Stimulated activated CD8-positive, alpha-beta memory T cell treated with anti-CD3 and anti-CD28 coated beads, Interleukin-2, amount 100 ng/mL, for 1 hour (primary cell): ENCODE results near the gene LRP6.
"Not testable (repeated sequence)": the region's sequence is repeated elsewhere in the genome, so short reads cannot be mapped to it uniquely, and the experiment has no call there.

Source experiments
- DNase-seq, 2 donors: peaks; one replicate each; pipeline ENCODE4 v3.0.0-alpha.2; 2020; ENCODE audit warnings: low read depth in 2 of 2

The LRP6 gene

DNA sequence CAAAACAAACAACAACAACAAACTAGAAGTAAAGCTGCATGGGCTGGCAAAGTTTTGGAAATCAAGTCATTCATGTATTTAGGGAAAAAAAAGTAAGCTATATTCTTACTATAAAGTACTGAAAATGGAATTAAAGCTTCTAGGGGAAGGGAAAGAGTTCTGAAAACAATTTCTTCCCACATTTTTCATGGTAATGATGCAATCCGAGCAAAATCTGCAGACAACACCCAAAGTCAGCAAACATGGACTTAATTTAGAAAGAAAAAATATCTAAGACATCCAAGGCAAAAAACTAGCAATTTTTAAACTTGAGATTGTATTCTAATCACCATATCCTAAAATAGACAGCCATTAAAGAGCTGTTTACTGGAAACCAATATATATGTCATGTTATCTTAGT is 86.3 kb downstream of the LRP6 start:
- no peak for DNase-seq

DNA sequence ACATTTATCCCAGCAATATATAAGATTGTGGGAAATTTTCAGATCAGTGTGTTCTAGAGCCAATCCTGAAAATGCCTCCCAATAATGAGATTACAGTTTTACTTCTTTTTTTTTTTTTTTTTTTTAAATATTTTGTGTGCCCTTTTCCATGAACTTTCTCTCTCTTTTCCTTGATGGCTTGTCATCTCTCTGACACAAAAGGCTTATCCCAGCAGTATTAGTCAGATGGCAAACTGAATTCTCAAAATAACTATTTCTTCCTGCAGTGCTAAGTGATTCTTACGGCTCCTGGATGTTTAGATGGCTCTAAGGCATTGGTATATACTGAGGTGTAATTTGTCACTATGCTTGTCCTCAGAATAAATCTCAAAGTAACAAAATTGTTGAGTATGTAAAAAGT is 86.7 kb downstream of the LRP6 start:
- no peak for DNase-seq

DNA sequence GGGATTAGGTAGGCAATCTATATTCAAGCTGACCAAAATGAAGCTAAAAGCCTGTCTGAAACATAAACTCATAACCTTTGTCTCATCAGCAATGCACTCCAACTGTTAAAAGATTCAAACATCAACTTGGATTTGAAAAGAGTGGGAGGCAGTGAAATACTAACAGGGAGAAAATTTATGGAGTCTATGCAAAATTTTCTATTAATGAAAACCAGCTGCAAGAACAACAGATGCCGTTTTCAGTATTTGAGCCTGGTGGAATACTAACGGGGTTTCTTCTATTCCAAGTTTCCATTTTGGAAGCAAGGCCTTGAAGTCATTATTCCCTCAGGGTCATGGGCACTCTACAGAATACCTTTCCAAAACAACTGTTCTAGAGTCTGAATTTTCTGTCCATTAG is 88.3 kb downstream of the LRP6 start:
- DNase-seq: no peak

DNA sequence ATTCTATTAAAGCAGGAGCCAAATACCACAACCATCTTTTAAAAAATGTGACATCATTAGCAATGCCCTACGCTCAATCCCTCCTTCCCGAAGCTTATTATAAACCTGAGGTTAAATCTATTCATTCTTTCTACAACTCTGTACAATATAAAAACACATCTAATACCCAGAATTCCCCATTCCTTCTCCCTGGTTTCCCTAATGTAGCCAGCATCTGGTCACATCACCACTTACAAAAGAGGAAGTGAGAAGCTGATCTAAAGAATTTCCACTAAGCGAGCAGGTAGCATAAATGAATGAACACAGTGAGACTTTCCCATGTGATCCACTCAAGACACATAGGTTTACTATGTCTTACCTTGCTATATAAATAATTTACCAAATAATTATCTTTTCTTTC is 90.4 kb downstream of the LRP6 start:
- DNase-seq: no peak

DNA sequence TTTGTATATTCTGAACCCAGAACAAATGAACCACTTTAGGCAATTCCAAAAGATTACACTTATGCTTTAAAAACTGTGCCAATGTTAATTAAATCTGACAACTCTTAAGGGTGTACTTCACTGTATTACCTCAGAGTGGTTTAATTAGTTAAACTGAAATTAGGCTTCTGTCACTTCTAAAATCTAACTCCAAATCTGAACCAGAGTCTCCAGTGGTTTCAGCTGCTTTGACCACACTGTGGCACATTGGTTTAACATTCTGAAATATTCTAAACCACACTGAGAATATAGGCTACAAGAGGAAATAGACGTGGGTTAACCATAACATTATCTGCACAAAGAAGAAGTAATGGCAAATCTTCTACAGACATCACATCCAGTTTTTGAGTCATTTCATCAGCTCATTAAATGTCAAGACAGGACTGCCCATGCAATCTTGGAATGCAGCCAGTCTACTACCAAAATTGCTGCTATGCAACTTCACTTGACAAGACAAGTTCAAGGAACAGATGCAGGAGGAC is 94.8 kb downstream of the LRP6 start:
- DNase-seq: no peak

DNA sequence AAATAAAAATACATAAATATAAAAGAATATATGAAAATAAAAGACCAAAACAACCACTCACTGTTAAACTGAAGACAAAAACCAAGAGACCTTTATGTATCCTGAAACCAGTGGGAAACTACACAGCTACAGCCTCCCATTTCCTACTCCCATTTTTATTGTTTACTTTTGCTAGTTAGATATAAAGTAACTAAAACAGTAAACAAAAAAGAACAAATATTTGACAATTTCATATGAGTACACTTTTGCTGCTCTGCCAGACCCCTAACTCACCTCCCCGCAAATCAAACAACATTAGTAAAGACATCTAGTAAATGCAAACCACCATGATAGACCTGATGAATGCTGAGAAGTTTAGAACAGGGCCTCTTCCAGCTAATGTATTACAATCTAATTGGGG is 99.0 kb downstream of the LRP6 start:
- no peak for DNase-seq

DNA sequence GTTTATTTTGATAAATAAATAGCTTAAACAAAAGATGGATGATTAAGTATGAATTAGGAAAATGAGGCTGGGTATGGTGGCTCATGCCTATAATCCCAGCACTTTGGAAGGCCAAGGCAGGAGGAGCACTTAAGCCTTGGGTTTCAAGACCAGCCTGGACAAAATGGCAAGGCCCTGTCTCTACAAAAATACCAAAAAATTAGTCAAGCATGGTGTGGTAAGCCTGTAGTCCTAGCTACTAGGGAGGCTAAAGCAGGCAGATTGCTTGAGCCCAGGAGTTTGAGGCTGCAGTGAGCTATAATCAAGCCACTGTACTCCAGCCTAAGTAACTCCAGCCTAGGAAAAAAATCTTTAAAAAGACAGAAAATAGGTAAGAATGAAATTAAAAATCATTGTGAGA is 100.1 kb downstream of the LRP6 start:
- DNase-seq: no peak

DNA sequence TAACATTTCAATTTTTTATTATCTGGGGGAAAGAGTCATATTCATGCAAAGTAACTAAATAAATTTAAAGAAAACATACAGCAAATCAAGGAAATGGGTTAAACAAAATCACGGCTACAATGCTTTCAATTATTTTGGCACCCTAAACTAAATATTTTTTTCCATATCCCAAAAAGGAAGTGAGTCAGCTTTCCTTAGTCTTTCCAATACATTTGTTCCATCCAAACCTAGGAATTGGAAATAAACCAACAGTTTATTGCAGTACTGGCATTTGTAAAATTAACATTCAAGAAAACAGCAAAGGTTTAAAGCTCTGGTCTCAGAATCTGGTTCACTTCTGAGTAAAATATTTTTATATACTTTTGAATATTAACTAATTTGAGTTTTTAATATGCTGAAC is 106.9 kb downstream of the LRP6 start:
- no peak for DNase-seq

DNA sequence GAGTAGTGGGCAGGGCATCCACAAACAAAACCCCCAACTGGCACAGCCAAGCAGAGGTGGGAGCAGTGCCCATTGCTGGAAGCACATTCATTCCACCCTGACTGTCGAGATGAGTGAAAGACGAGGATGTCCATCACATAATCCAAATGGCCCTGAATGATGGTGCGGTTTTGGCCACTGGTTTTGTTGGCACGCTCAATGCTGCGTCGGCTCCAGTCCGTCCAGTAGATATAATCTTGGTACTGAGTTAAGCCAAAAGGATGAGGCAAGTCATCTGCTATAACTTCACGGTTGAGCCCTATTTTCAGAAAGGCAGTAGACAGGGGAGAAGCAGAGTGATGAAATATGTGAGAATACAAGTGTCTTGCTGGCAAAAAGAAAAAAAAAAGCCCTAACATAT is 108.0 kb downstream of the LRP6 start:
- DNase-seq: no peak

DNA sequence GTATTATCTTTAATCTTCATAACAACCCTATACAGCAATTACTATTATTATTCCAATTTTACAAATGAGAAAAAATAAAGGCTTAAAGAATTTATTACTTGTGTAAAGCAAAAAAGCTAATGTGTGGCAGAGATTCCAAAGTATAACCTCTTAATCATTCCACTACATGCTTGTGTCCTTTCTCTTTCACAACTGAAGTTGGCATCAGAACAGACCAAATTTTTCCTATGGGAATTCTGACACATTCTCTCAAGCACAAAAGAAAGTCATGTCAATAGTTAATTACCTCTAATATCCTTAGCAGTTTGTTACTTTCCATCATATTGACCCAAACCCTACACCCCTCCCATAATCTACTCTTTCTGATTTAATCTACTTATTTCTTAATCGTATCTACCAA is 109.4 kb downstream of the LRP6 start:
- no peak for DNase-seq

DNA sequence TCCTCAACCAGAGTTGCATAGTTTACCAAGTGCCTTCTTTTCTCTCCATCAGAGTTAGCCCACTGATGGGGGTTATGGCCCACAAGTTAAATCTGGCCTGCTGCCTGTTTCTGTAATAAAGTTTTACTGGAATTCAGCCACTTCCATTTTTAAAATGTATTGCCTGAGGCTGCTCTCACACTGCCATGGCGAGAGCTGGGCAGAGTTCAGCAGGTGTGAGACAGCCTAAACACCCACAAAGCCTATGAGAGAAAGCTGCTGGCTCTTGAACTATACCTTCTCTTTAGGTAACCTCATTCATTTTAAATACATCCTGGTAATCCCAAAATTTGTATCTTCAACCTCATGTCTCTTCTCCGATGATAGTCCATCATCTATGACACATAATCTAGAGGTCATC is 110.0 kb downstream of the LRP6 start:
- no peak for DNase-seq

DNA sequence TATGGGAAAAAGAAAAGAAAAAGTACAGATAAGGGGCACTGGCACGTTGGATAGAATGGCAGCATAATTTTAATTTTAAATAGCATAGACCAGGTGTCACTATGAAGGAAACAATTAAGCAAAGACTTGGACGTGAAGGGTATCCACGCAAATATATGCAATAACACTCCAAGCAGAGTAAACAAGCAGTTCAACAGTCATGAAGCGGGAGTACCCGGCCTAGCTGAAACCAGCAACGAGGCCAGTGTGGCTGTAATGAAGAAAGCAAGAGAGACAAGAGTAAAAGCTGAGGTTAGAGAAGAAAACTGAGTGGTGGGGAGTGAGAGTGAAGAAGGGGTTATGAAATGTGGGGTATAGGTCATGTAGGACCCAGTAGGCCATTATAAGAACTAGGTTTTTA is 110.7 kb downstream of the LRP6 start:
- DNase-seq: no peak

DNA sequence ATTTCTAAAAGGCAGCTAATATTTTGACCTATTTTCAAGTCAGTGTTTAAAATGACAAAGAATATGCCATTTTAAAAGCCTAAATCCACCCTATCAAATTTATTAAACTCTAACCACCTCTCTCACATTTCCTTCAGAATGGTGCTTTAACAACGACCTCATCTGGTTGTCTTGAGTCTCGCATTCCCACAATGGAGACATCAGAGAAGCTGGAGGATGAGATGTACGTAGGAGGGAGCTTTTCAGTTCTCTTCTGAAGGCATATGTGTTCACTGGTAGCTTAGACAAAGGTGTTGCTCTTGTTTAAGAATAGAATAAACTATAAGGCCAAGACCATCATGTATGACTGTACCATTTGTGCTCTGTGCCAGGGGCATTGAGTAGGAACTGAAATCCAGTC is 113.2 kb downstream of the LRP6 start:
- DNase-seq: no peak

DNA sequence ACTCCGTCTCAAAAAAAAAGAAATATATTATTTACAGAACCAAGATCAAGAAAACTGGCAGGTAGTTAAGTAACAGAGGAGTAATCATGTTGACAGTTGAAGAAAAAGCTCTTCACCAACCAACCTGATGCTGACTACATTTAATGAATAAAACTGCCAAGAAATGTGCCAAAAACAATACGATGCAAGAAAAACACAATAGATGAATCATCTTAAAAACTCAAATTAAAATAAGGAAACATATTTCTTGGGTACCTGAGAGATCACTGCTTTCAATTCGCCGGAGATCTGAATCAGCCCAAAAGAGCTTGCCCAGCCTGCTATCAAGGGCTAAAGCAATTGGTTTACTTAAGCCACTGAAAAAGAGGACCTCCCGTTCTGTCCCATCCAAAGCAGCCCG is 119.7 kb downstream of the LRP6 start:
- no peak for DNase-seq

DNA sequence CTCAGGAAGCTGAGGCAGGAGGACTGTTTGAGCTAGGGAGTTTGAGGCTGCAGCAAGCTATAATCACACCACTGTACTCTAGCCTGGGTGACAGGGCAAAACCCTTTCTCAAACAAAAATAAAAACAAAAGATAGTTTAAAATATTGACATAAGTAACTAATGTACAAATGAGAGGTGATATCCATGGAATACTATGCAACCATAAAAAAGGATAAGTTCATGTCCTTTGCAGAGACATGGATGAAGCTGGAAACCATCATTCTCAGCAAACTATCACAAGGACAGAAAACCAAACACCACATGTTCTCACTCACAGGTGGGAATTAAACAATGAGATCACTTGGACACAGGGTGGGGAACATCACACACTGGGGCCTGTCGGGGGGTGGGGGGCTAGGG is 122.3 kb downstream of the LRP6 start:
- not testable (repeated sequence) for DNase-seq

DNA sequence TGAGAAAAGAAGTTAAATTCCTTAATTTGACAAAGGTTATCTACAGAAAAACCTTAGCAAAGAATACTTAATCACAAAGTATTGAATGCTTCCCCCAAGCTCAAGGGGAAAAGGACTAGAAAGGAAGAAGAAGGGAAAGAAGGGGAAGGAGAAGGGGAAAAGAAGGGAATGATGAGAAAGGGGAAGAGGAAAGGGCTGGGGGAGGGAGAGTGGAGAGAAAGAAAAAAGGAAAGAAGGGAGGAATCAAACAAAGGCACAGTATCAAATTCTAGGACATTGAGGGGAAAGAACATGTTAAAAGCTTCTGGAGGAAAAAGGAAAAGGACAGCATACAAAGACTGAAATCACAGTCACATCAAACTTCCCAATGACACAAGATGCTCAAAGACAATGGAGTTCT is 125.8 kb downstream of the LRP6 start:
- DNase-seq: no peak

DNA sequence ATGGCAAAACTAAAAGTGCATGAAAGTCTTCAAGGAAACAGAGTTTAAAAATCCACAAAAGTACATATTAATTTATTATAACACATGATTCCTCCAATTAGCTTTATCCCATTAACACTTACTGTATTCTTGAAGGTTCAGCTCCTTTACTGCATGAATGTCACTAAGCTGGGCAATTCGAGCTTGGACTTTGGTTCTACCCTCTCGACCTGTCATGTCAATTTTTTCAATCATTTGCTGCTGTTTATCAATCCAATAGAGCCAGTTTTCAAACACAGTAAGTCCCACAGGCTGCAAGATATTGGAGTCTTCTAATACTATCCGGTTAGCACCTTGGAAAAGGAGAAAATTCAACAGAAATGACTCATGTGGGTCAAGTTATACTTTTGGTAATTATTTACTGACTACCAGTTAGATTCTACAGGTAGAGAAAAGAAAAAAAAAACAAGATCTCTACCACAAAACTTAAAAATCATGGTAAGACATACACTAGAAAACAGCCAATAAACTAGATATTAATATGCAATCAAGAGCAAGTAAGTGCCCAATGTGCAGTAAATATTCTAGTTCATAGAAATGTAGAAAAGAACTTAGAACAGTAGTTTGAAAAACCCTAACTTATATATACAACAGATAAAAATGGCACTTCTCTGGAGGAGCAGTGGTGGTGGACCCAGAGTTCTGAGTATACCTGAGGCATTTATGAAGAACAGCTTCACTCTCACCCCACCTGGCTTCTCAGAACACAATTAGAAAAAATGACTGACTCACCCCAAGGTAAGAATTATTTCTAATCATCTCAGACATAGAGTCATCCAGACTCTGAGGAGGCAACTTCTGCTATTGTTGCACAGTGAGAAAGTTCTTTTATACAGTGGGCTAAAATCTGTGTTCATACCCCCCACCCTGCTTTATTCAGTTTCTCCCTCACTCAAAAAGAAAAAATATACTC is 128.4 kb downstream of the LRP6 start:
- no peak for DNase-seq

DNA sequence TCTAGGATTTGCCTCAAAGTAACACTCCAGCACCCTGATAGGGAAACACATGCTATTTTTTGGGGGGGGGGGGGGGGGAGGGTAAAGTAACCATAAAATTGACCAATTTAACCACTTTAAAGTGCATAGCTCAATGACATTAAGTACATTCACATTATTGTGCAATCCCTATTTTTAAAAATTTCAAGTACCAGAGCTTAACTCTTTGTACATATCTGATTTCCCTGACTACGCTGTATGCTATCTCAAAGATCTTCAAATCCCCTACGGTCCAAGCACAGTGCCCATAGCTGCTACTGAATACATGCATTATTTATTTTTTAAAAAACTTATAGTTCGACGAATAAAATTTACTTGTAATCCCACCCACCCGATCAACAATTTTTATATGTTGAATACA is 133.1 kb downstream of the LRP6 start:
- DNase-seq: no peak

DNA sequence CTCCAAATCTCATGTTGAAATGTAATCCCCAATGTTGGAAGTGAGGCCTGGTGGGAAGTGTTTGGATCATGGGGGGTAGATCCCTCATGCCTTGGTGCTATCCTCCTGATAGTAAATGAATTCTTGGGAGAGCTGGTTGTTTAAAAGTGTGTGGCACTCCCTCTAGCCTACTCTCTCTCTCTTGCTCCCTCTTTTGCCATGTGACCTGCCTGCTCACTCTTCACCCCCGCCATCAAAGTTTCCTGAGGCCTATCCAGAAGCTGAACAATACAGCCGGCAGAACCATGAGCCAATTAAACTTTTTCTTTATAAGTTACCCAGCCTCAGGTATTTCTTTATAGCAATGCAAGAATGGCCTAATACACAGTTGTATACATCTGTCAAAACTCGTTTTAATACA is 133.6 kb downstream of the LRP6 start:
- no peak for DNase-seq

DNA sequence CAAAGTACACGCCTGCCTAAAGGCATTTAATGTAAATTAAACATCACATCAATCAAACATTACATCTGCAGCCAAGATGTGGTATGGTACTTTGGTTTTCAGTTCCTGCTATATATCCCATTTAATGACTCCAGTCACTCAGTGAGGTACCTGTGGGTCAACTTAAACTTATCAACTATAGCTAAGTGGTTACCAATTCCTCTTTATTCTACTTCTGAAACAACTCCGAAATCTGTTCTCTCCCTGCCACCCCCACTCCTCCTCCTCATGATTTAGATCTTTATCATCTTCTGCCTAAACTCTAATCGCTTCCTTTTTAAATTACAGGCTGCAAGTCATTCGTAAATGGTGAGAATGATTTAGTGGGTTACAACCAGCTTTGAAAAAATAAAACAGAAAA is 138.2 kb downstream of the LRP6 start:
- no peak for DNase-seq

DNA sequence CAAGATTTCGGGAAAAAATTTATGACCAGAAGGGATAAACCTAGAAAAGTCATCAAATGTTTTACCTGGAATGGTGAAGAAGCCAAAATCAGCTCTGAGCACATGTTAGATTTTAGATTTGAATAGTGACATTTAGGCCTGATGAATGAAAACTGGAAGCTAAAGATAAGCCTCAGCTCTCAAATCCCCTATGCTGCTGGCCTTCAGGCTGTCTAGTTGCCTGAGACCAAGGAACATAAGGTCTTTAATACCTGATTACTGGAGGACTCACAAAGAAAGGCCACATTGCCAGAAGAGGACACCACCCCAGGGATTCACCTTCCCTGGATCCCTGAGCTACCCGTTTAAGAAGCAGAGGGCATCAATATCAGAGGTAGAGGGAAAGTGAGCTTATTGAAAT is 139.5 kb downstream of the LRP6 start:
- DNase-seq: no peak

DNA sequence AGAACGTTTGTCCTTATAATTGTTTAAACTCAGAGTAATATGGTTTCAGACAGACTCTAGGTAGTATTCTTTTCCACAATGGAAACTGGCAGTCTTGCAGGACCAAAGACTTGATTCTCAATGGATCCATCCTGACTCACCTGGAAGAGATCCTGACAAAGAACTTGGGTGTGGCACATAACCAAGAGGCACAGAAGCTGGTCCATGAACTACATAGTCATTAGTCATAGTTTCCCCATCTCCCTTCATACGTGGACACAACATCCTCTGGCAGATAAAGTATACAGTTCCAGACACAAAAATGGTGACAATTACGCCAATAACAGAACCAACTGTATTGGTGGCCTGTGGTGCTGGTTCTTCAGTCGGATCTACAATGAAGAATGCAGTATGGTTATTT is 140.3 kb downstream of the LRP6 start:
- no peak for DNase-seq

DNA sequence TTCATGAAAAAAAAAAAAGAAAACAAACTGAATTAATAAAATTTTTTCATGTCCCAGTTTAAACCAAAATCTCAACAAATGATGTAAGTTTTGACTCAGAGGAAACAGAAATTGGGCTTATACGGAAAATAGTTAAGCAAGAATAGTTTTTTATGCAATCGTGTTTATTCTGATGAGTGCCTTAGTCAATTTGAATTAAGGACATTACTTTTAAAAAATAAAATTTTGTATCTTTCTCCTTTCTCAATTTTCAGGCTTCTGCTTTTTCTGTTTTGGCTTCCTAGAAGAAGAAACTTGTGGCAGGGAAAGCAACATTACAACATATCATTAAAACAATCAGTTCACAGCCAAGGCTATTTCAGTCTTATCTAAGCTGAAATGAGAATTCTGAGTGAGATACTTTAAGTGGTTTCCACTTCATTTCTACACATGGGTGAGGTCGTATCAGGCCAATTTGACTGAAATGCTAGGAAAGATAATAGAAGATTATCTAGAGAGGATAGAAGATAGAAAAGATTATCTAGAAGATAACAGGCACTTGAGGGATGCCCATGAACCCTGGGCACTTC is 143.7 kb downstream of the LRP6 start:
- DNase-seq: no peak
